ENCODE measurements around the gene GPM6B. TPM values are rescaled to one million over a fixed set of nuclear protein-coding genes. Genes with fewer than 3 reads are reported as not detected.

Gene GPM6B
- total and polyA plus RNA-seq, 2 donors (not counting 3 experiments of a cell fraction or from before 2014, with no cell fraction given) = 0.30 TPM; not detected in 1

GRCh38 chrX:13825178-13825762 lies 8.4 kb upstream of the GPM6B start:
- FAIRE-seq = no peak
- no peak overlapping the region for H3K4me3 ChIP-seq (replicated peaks in 1 of 3; ENCODE audit: insufficient read depth in 1 of 3, low read depth in 1 of 3, low read length in 3 of 3)
- H3K4me1 ChIP-seq (ENCODE audit: control insufficient read depth, extremely low read depth, insufficient read depth, low read length) = no peaks in the 10 kb centered on the region
- no peak overlapping the region for H3K27ac ChIP-seq (ENCODE audit: insufficient read depth, low read depth, low read length)
- no peaks in the 10 kb centered on the region for H4K20me1 ChIP-seq (replicated peaks; ENCODE audit: control insufficient read depth, extremely low read depth, insufficient read depth, low read length)
- TF ChIP-seq FOS (IDR thresholded peaks at IDR 0.05; ENCODE audit: borderline replicate concordance, insufficient read depth, low read length) (no peak), POLR2AphosphoS5 (IDR thresholded peaks at IDR 0.05; ENCODE audit: insufficient read depth, low read depth, low read length) (no peak), POLR2A (IDR thresholded peaks at IDR 0.05; ENCODE audit: low read depth, low read length) (no peak), MAX (IDR thresholded peaks at IDR 0.05; ENCODE audit: insufficient read depth, insufficient read length) (no peak), GATA2 (IDR thresholded peaks at IDR 0.05; ENCODE audit: insufficient read depth, insufficient read length, low read depth, low read length) (no peak), EZH2 (IDR thresholded peaks at IDR 0.05; ENCODE audit: borderline replicate concordance, low read depth, low read length, severe bottlenecking) (no peak), JUN (IDR thresholded peaks at IDR 0.05; ENCODE audit: borderline replicate concordance, insufficient read depth, insufficient read length, low read depth) (no peak), MYC (IDR thresholded peaks at IDR 0.05; ENCODE audit: low read depth, low read length) (no peak), CTCF (IDR thresholded peaks at IDR 0.05; ENCODE audit: extremely low read depth in 1 of 2, insufficient read depth in 1 of 2, low read depth in 1 of 2, low read length in 2 of 2) (no peak)
- no peaks in the 10 kb centered on the region for H3K36me3 ChIP-seq (ENCODE audit: control insufficient read depth in 2 of 2, extremely low read depth in 1 of 2, insufficient read depth in 2 of 2, low read length in 2 of 2)
- DNase-seq (ENCODE audit: low read depth, low spot score) = no peak
- CTCF ChIA-PET = no interaction called here
- no peaks in the 10 kb centered on the region for H3K9me1 ChIP-seq (replicated peaks; ENCODE audit: control insufficient read depth, extremely low read depth, insufficient read depth, low read length)
- H2AFZ ChIP-seq (ENCODE audit: low read depth, low read length) = no peak overlapping the region
- POLR2A ChIA-PET = no interaction called here
- intact Hi-C loops (cut with micrococcal nuclease) = no loop called here
- H3K4me2 ChIP-seq (ENCODE audit: insufficient read depth, low read length) = no peak overlapping the region
- no peaks in the 10 kb centered on the region for H3K27me3 ChIP-seq (ENCODE audit: control insufficient read depth in 2 of 2, insufficient read depth in 2 of 2, low read length in 2 of 2)
- dilution Hi-C loops (cut with MboI; ENCODE audit: extremely low pct_ligation_motif_present, low sequenced_read_pairs) = no loop called here
- H3K9me3 ChIP-seq (replicated peaks; ENCODE audit: control insufficient read depth, insufficient read depth, low read length) = no peaks in the 10 kb centered on the region
- BruUV-seq (replicated peaks) = no TSS peak
- H3K9ac ChIP-seq (replicated peaks; ENCODE audit: extremely low read depth, insufficient read depth, low read length) = no peak overlapping the region
- H3K79me2 ChIP-seq (ENCODE audit: control insufficient read depth, insufficient read depth, low read length) = no peaks in the 10 kb centered on the region
